Measurements from ENCODE around the gene GALM. TPM values are rescaled to one million over a fixed set of nuclear protein-coding genes. Genes with fewer than 3 reads are reported as not detected.

GALM gene
- total and polyA plus RNA-seq, 10 of the 15 experiments (the other 5 are each of a cell fraction or from before 2014, with no cell fraction given): 1.1 to 4.0 (median 1.7) TPM

GRCh38 chr2:38708900-38709566 is 43.1 kb downstream of the GALM start (continued):
- no peak for TF ChIP-seq SKIL (IDR thresholded peaks at IDR 0.05; ENCODE audit: low read depth, poor library complexity, severe bottlenecking)

GRCh38 chr2:38709567-38710194 is 43.8 kb downstream of the GALM start:
- RAD21 ChIA-PET (ENCODE audit: unreplicated experiment): interaction anchor here (0.9 to 1.7 kb wide), 7 partner anchors 12 to 178 kb away, joined by 3 to 8 read pairs (median 4); no protein-coding TSS in a partner anchor
- TF ChIP-seq ZNF592 (IDR thresholded peaks at IDR 0.05) (no peak), CBX5 (IDR thresholded peaks at IDR 0.05; ENCODE audit: low read depth) (no peak), CBFB (IDR thresholded peaks at IDR 0.05; ENCODE audit: low read depth) (no peak), EGR1 (IDR thresholded peaks at IDR 0.05; ENCODE audit: borderline replicate concordance in 1 of 2, low read depth in 2 of 2, low read length in 2 of 2) (no peak), BMI1 (IDR thresholded peaks at IDR 0.05; ENCODE audit: borderline replicate concordance) (peak; percentile 51; the same call in 1 of the 2 replicates), JUNB (IDR thresholded peaks at IDR 0.05) (peak; percentile 36), RBBP5 (conservative IDR thresholded peaks at IDR 0.05) (no peak), TAF1 (IDR thresholded peaks at IDR 0.05; ENCODE audit: borderline replicate concordance, low read depth, low read length) (no peak), NFYA (IDR thresholded peaks at IDR 0.05; ENCODE audit: borderline replicate concordance, low read depth, low read length) (no peak), CTCF (IDR thresholded peaks at IDR 0.05 in 2 of 3, conservative IDR thresholded peaks at IDR 0.05 in 1 of 3; ENCODE audit: control insufficient read depth in 2 of 3, extremely low read depth in 1 of 3, insufficient read depth in 1 of 3, low read depth in 3 of 3, low read length in 3 of 3) (no peak), CREB1 (IDR thresholded peaks at IDR 0.05; ENCODE audit: low read depth) (no peak)

More at GRCh38 chr2:38709567-38710194, 43.8 kb downstream of the GALM start:
- Histone ChIP-seq H3K9ac (ENCODE audit: control insufficient read depth, insufficient read depth, low read length) (no peak overlapping the region), H3K27ac (ENCODE audit: control insufficient read depth, insufficient read depth) (no peak overlapping the region), H3K79me2 (ENCODE audit: control insufficient read depth, insufficient read depth, low read length) (no peaks in the 10 kb centered on the region), H3K4me2 (ENCODE audit: control insufficient read depth, insufficient read depth) (peak overlapping the region; percentile 69), H3K36me3 (ENCODE audit: control insufficient read depth in 2 of 2, insufficient read depth in 2 of 2, low read length in 1 of 2) (0 out of 4 replicates have a peak, but pooled peaks cover 0 to 2% of the 10 kb centered on the region in 2 experiments), H2AFZ (ENCODE audit: control insufficient read depth, low read depth, low read length) (no peak overlapping the region), H3K9me3 (replicated peaks; ENCODE audit: control insufficient read depth, insufficient read depth, low read length) (no peaks in the 10 kb centered on the region), H3K4me3 (no peak overlapping the region), H4K20me1 (ENCODE audit: control insufficient read depth, insufficient read depth) (no peaks in the 10 kb centered on the region), H3K4me1 (ENCODE audit: control insufficient read depth, insufficient read depth, low read length) (peaks cover 16% of the 10 kb centered on the region), H3K27me3 (replicated peaks in 1 of 2; ENCODE audit: control insufficient read depth in 2 of 2, insufficient read depth in 2 of 2, low read length in 1 of 2) (no peaks in the 10 kb centered on the region)
- in situ Hi-C loops (cut with MboI): no loop called here
- intact Hi-C loops (cut with micrococcal nuclease; ENCODE audit: unreplicated experiment): no loop called here
- POLR2A ChIA-PET: interaction anchor here (0.6 to 2.7 kb wide), 9 partner anchors 12 to 367 kb away, joined by 3 to 12 read pairs (median 3); partner anchors contain the start of gene GALM
- no TSS peak for BruUV-seq (replicated peaks)
- DNase-seq (ENCODE audit: low read depth, low spot score) (peak; percentile 35), ATAC-seq (peak; percentile 87), FAIRE-seq (peak; percentile 90)
- SMC1A ChIA-PET (ENCODE audit: uncharacterized antibody, unreplicated experiment): interaction anchor here (1.0 to 3.2 kb wide), 6 partner anchors 10 to 128 kb away, joined by 3 to 13 read pairs (median 8); no protein-coding TSS in a partner anchor
- CTCF ChIA-PET: interaction anchor here (0.7 to 1.9 kb wide), 3 partner anchors 13 to 128 kb away, joined by 3 to 7 read pairs (median 7); partner anchors contain the start of gene HNRNPLL
- 0% methylated on average over 5 of the region's 5 CpGs for WGBS (ENCODE audit: insufficient coverage, insufficient replicate concordance, low lambda C conversion rate, missing lambda C conversion rate)
